Body of pancreas (tissue), 4 donors: Measurements from ENCODE around the gene UTY.

Source experiments
- CTCF ChIP-seq, 7 experiments: fragments of 450-650 bp in 4 of 7; fragments of 200-600 bp in 3 of 7; sonication (generic) in 3 of 7; IDR thresholded peaks; one replicate each; pipeline ENCODE4 v1.5.1; 2016 to 2019; ENCODE audit warnings: antibody characterized with exemption in 7 of 7
- POLR2A ChIP-seq, 3 donors: fragments of 450-650 bp; IDR thresholded peaks; one replicate each; pipeline ENCODE4 v1.6.1; 2016; ENCODE audit warnings: antibody characterized with exemption in 3 of 3, mild to moderate bottlenecking in 2 of 3

- TF ChIP-seq POLR2A (IDR thresholded peaks at IDR 0.05) (no peak), CTCF (IDR thresholded peaks at IDR 0.05) (no peak)
These were observed 39.0 kb downstream of the UTY start for GRCh38 chrY:13440811-13441210.
